GM12878 (cell line): ENCODE measurements around the gene AGBL3. TPM values are rescaled to one million over a fixed set of nuclear protein-coding genes. Genes with fewer than 3 reads are reported as not detected.
"Not testable (repeated sequence)": the region's sequence is repeated elsewhere in the genome, so short reads cannot be mapped to it uniquely, and the experiment has no call there.

Experiments
- ATAC-seq: fragments of 200-7000 bp; cut with Tn5 transposase; 3 replicates; pipeline ENCODE4 v1.9.1; 2020; ENCODE audit warnings: mild to moderate bottlenecking, moderate library complexity
- BruUV-seq: library from RNA; stranded (reverse); fragments of 400-500 nt; replicated peaks from 2 replicates; lab custom pipeline; 2021; lab: Mats Ljungman, UMichigan
- CTCF ChIA-PET: fragments of 300-600 bp; sonication (Branson Sonifier 250); formaldehyde crosslinking; extraction: SDS; loops from one replicate; lab custom pipeline; 2021; ENCODE audit warnings: inconsistent platforms; lab: Yijun Ruan, JAX
- POLR2A ChIA-PET: fragments of 350-600 bp; formaldehyde crosslinking; extraction: SDS; loops from one replicate; lab custom pipeline; 2021; ENCODE audit warnings: inconsistent platforms; lab: Charles Lee
- RAD21 ChIA-PET: fragments of 300-600 bp; sonication (Branson Sonifier 250); formaldehyde crosslinking; loops from one replicate; lab custom pipeline; 2023; ENCODE audit warnings: antibody characterized with exemption; ENCODE audit not compliant: unreplicated experiment; lab: Charles Lee
- SMC1A ChIA-PET: fragments of 300-600 bp; sonication (Branson Sonifier 250); formaldehyde crosslinking; loops from one replicate; lab custom pipeline; 2023; ENCODE audit not compliant: unreplicated experiment, uncharacterized antibody; lab: Charles Lee
- DNase-seq: peaks from one replicate; pipeline ENCODE4 v3.0.0-alpha.2; 2011; ENCODE audit warnings: low read depth, low spot score
- FAIRE-seq: peaks from 3 replicates; lab custom pipeline; 2011; peaks lifted over from hg19 to GRCh38; lab: Jason Lieb, UNC
- H2AFZ ChIP-seq: 2 replicates; pipeline ENCODE4 v1.6.0; 2011; ENCODE audit warnings: low read depth, low read length, control low read depth; ENCODE audit not compliant: control insufficient read depth
- H3K27ac ChIP-seq: 2 replicates; pipeline ENCODE4 v1.5.1; 2011; ENCODE audit warnings: control low read depth; ENCODE audit not compliant: control insufficient read depth, insufficient read depth
- H3K27me3 ChIP-seq, 2 experiments: replicated peaks in 1 of 2; 2 replicates each; pipeline versions ENCODE4 v1.6.0 to v1.6.1; 2011; ENCODE audit warnings: low read length in 1 of 2; ENCODE audit not compliant: control insufficient read depth in 2 of 2, insufficient read depth in 2 of 2
- H3K36me3 ChIP-seq, 2 experiments: 2 replicates each; pipeline ENCODE4 v1.5.1; 2011; ENCODE audit warnings: low read length in 1 of 2; ENCODE audit not compliant: control insufficient read depth in 2 of 2, insufficient read depth in 2 of 2
- H3K4me1 ChIP-seq: 2 replicates; pipeline ENCODE4 v1.6.1; 2011; ENCODE audit warnings: mild to moderate bottlenecking, low read length, moderate library complexity, mixed read lengths; ENCODE audit not compliant: control insufficient read depth, insufficient read depth
- H3K4me2 ChIP-seq: 2 replicates; pipeline ENCODE4 v1.6.0; 2011; ENCODE audit warnings: control low read depth; ENCODE audit not compliant: control insufficient read depth, insufficient read depth
- H3K4me3 ChIP-seq: fragments of 200-600 bp; sonication (generic); 2 replicates; pipeline ENCODE4 v1.5.1; 2016
- H3K79me2 ChIP-seq: 2 replicates; pipeline ENCODE4 v1.6.0; 2011; ENCODE audit warnings: low read length; ENCODE audit not compliant: control insufficient read depth, insufficient read depth
- H3K9ac ChIP-seq: 2 replicates; pipeline ENCODE4 v1.8.0; 2011; ENCODE audit warnings: low read length, control low read depth, mixed read lengths; ENCODE audit not compliant: control insufficient read depth, insufficient read depth
- H3K9me3 ChIP-seq: replicated peaks from 3 replicates; pipeline ENCODE4 v1.5.1; 2011; ENCODE audit warnings: mild to moderate bottlenecking, low read length; ENCODE audit not compliant: control insufficient read depth, insufficient read depth
- H4K20me1 ChIP-seq: 2 replicates; pipeline ENCODE4 v1.6.0; 2011; ENCODE audit not compliant: control insufficient read depth, insufficient read depth
- CREM ChIP-seq: IDR thresholded peaks from 2 replicates; pipeline ENCODE4 v1.6.1; 2014; ENCODE audit warnings: antibody characterized with exemption, low read depth
- MTA3 ChIP-seq: IDR thresholded peaks from 2 replicates; pipeline ENCODE4 v1.6.1; 2012; ENCODE audit warnings: low read length, inconsistent platforms, borderline replicate concordance
- NR2C2 ChIP-seq: IDR thresholded peaks from 2 replicates; pipeline ENCODE4 v1.6.1; 2011; ENCODE audit warnings: borderline replicate concordance, low read depth; ENCODE audit not compliant: control insufficient read depth, insufficient read length
- SMC3 ChIP-seq: IDR thresholded peaks from 2 replicates; pipeline ENCODE4 v1.6.1; 2011; ENCODE audit warnings: low read length, improper control_type of control experiment, borderline replicate concordance
- TBL1XR1 ChIP-seq: IDR thresholded peaks from 2 replicates; pipeline ENCODE4 v1.6.1; 2012; ENCODE audit warnings: low read depth, low read length, improper control_type of control experiment
- ZSCAN29 ChIP-seq: fragments of 450-650 bp; IDR thresholded peaks from 2 replicates; pipeline ENCODE4 v1.6.1; 2017; ENCODE audit warnings: mild to moderate bottlenecking, moderate library complexity
- WGBS: methylation state at CpG from one replicate; pipeline ENCODE4 v1.1.6; 2016; ENCODE audit warnings: low lambda C conversion rate; ENCODE audit not compliant: insufficient replicate concordance, insufficient coverage; ENCODE audit errors: missing lambda C conversion rate; 5-methylcytosine and 5-hydroxymethylcytosine counted together
- in situ Hi-C: fragments of 300-500 bp; cut with MboI; formaldehyde crosslinking; loops from 9 replicates; pipeline ENCODE4 v1.14.3; 2018; ENCODE audit warnings: mixed read lengths
- intact Hi-C: fragments of 100-400 bp; cut with micrococcal nuclease; formaldehyde crosslinking; loops from one replicate; pipeline ENCODE4 v1.14.2; 2022; ENCODE audit not compliant: unreplicated experiment
- polyA plus RNA-seq, 11 experiments: library from polyadenylated mRNA; depleted of rRNA in 4 of 11; unstranded in 6 of 11; stranded (reverse) in 5 of 11; fragments of >200 nt; fragmentation: Nextera tagmentation in 4 of 11; fragmentation: Illumina TruSeq in 1 of 11; extraction: Ambion mirVana in 4 of 11; extraction: Trizol in 1 of 11; gene quantifications; 1 replicate in 1 of 11; 2 replicates in 10 of 11; pipeline versions ENCODE4 v1.2.1 to v1.2.3, GENCODE V29; 2011 to 2016; ENCODE audit warnings: inconsistent platforms in 2 of 11, missing spikeins in 2 of 11, low read depth in 1 of 11
- total RNA-seq, 4 experiments: library from RNA; depleted of rRNA in 3 of 4; stranded (reverse); fragments of >200 nt in 3 of 4; fragmentation: Illumina TruSeq in 1 of 4; extraction: Trizol in 1 of 4; gene quantifications; 2 replicates each; pipeline versions ENCODE4 v1.2.1 to v1.2.3, GENCODE V29; 2013 to 2021
- TF ChIP-seq, protein P1 (sequence below): fragments of 450-650 bp; IDR thresholded peaks from 2 replicates; pipeline ENCODE4 v1.6.1; 2017; ENCODE audit warnings: mild to moderate bottlenecking, low read depth, inconsistent platforms; ENCODE audit not compliant: poor library complexity, severe bottlenecking
- TF ChIP-seq, protein P2 (sequence below): IDR thresholded peaks from 2 replicates; pipeline ENCODE4 v1.6.1; 2012; ENCODE audit warnings: mild to moderate bottlenecking, low read depth, low read length
- TF ChIP-seq, protein P3 (sequence below): IDR thresholded peaks from 2 replicates; pipeline ENCODE4 v1.6.1; 2012; ENCODE audit warnings: low read length, inconsistent platforms
- TF ChIP-seq, protein P4 (sequence below): IDR thresholded peaks from 2 replicates; pipeline ENCODE4 v1.6.1; 2012; ENCODE audit warnings: low read depth, low read length, improper control_type of control experiment

The AGBL3 gene
- total and polyA plus RNA-seq, 10 of the 15 experiments (the other 5 are each of a cell fraction or from before 2014, with no cell fraction given) = 0.82 to 12.4 (median 3.7) TPM

DNA sequence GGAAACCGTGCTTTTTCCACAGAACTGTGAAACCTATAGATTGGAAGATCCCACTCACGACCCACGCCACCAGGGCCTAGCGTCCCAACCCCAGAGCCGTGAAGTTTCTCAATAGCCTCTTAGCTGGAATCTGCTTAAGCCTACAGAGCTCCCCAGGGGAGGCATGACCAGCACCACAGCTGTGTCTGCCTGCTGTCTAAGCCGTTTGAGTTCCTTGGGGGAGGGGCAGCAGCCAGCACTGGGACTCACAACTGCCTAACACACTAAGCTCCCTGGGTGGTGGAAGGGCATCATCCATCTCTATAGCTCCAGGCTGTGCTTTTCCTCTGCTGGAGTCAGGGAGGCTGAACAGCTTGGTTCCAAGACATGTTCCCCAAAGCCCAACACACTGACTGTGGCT lies 135.6 kb downstream of the AGBL3 start:
- Histone ChIP-seq H3K79me2 (no peaks in the 10 kb centered on the region), H2AFZ (no peak overlapping the region), H3K4me2 (no peak overlapping the region), H3K9me3 (no peaks in the 10 kb centered on the region; the same call in 1 of the 3 replicates), H3K4me1 (no peaks in the 10 kb centered on the region), H3K27me3 (no peaks in the 10 kb centered on the region), H3K27ac (no peak overlapping the region), H3K4me3 (no peak overlapping the region), H3K9ac (no peak overlapping the region), H4K20me1 (no peaks in the 10 kb centered on the region), H3K36me3 (no peaks in the 10 kb centered on the region)
- ChIA-PET CTCF (no interaction called here), RAD21 (no interaction called here), SMC1A (no interaction called here), POLR2A (no interaction called here)
- intact Hi-C loops = no loop called here
- no TSS peak for BruUV-seq
- DNase-seq (no peak), ATAC-seq (no peak), FAIRE-seq (no peak)
- 72% methylated on average over 5 of the region's 6 CpGs for WGBS
- TF ChIP-seq, protein P1, sequence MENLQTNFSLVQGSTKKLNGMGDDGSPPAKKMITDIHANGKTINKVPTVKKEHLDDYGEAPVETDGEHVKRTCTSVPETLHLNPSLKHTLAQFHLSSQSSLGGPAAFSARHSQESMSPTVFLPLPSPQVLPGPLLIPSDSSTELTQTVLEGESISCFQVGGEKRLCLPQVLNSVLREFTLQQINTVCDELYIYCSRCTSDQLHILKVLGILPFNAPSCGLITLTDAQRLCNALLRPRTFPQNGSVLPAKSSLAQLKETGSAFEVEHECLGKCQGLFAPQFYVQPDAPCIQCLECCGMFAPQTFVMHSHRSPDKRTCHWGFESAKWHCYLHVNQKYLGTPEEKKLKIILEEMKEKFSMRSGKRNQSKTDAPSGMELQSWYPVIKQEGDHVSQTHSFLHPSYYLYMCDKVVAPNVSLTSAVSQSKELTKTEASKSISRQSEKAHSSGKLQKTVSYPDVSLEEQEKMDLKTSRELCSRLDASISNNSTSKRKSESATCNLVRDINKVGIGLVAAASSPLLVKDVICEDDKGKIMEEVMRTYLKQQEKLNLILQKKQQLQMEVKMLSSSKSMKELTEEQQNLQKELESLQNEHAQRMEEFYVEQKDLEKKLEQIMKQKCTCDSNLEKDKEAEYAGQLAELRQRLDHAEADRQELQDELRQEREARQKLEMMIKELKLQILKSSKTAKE = no peak
- no peak for TF ChIP-seq SMC3
- TF ChIP-seq, protein P2, sequence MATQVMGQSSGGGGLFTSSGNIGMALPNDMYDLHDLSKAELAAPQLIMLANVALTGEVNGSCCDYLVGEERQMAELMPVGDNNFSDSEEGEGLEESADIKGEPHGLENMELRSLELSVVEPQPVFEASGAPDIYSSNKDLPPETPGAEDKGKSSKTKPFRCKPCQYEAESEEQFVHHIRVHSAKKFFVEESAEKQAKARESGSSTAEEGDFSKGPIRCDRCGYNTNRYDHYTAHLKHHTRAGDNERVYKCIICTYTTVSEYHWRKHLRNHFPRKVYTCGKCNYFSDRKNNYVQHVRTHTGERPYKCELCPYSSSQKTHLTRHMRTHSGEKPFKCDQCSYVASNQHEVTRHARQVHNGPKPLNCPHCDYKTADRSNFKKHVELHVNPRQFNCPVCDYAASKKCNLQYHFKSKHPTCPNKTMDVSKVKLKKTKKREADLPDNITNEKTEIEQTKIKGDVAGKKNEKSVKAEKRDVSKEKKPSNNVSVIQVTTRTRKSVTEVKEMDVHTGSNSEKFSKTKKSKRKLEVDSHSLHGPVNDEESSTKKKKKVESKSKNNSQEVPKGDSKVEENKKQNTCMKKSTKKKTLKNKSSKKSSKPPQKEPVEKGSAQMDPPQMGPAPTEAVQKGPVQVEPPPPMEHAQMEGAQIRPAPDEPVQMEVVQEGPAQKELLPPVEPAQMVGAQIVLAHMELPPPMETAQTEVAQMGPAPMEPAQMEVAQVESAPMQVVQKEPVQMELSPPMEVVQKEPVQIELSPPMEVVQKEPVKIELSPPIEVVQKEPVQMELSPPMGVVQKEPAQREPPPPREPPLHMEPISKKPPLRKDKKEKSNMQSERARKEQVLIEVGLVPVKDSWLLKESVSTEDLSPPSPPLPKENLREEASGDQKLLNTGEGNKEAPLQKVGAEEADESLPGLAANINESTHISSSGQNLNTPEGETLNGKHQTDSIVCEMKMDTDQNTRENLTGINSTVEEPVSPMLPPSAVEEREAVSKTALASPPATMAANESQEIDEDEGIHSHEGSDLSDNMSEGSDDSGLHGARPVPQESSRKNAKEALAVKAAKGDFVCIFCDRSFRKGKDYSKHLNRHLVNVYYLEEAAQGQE = no peak
- TF ChIP-seq CREM = no peak
- no peak for TF ChIP-seq ZSCAN29
- TF ChIP-seq MTA3 = no peak
- TF ChIP-seq, protein P3, sequence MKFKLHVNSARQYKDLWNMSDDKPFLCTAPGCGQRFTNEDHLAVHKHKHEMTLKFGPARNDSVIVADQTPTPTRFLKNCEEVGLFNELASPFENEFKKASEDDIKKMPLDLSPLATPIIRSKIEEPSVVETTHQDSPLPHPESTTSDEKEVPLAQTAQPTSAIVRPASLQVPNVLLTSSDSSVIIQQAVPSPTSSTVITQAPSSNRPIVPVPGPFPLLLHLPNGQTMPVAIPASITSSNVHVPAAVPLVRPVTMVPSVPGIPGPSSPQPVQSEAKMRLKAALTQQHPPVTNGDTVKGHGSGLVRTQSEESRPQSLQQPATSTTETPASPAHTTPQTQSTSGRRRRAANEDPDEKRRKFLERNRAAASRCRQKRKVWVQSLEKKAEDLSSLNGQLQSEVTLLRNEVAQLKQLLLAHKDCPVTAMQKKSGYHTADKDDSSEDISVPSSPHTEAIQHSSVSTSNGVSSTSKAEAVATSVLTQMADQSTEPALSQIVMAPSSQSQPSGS = no peak
- TF ChIP-seq, protein P4, sequence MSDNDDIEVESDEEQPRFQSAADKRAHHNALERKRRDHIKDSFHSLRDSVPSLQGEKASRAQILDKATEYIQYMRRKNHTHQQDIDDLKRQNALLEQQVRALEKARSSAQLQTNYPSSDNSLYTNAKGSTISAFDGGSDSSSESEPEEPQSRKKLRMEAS = no peak
- TF ChIP-seq TBL1XR1 = no peak
- TF ChIP-seq NR2C2 = no peak
- in situ Hi-C loops = no loop called here

DNA sequence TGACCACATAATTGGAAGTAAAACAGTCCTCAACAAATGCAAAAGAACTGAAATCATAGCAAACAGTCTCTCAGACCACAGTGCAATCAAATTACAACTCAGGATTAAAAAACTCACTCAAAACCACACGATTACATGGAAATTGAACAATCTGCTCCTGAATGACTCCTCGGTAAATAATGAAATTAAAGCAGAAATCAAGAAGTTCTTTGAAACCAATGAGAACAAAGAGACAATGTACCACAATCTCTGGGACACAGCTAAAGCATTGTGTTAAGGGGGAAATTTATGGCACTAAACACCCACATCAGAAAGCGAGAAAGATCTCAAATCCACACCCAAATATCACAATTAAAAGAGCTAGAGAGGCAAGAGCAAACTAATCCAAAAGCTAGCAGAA lies 138.3 kb downstream of the AGBL3 start:
- H3K4me3 ChIP-seq, H3K9me3 ChIP-seq, H3K27me3 ChIP-seq, POLR2A ChIA-PET, DNase-seq, H2AFZ ChIP-seq, FAIRE-seq, H3K4me2 ChIP-seq, in situ Hi-C loops, BruUV-seq, ATAC-seq, H3K4me1 ChIP-seq, H4K20me1 ChIP-seq, H3K79me2 ChIP-seq, intact Hi-C loops, H3K27ac ChIP-seq, RAD21 ChIA-PET, H3K9ac ChIP-seq, H3K36me3 ChIP-seq: not testable (repeated sequence)
- ChIA-PET SMC1A (interaction anchor here (0.8 to 1.3 kb wide), 2 partner anchors 9 to 70 kb away, joined by 3 read pairs; no protein-coding TSS in a partner anchor), CTCF (interaction anchor here (1.1 kb wide), 1 partner anchor 128 kb away, joined by 3 read pairs; no protein-coding TSS in a partner anchor)
- WGBS = 87% methylated on average over 3 of the region's 3 CpGs
